Central memory CD4-positive, alpha-beta T cell (primary cell): Measurements from ENCODE around the gene FYB1.
A peak's percentile ranks its signal among the peaks of the same experiment; 100 is the strongest.
"Not testable (repeated sequence)": the region's sequence is repeated elsewhere in the genome, so short reads cannot be mapped to it uniquely, and the experiment has no call there.

Source experiments
- DNase-seq: peaks from one replicate; pipeline ENCODE4 v3.0.0; 2022

The FYB1 gene

DNA sequence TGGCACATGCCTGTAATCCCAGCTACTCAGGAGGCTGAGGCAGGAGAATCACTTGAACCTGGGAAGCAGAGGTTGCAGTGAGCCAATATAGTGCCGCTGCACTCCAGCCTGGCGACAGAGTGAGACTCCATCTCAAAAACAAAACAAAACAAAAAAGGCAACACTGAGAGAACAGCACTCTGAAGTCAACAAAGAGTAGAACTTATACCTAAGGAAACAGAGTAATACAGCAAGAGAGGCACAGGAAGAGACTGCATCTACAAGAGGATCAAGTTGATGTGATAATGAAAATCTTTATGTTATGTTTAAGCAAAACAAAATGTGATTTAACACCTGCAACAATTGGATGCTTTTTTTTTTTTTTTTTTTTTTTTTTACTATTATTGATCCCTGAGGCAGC lies 33.1 kb downstream of the FYB1 start:
- DNase-seq, result peak; percentile 42

DNA sequence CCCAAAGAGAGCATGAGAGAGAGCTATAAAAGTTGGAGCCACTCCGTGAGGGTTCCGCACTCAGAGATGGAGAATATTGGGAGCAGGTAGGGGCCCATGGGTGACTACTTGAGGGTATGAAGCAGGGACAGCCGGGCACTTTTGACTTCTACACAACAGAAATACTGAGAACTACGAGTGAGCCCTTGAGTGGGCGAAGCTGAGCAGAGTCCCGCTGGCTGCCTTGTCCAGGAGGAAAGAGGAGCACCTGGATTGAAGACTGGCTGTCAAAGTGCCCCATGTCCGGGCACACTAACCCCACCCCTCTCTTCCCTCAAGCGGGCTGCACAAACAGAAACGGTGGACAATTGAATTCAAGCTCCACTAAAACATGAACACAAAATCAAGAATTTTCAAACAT lies 33.6 kb downstream of the FYB1 start:
- DNase-seq, result no peak

DNA sequence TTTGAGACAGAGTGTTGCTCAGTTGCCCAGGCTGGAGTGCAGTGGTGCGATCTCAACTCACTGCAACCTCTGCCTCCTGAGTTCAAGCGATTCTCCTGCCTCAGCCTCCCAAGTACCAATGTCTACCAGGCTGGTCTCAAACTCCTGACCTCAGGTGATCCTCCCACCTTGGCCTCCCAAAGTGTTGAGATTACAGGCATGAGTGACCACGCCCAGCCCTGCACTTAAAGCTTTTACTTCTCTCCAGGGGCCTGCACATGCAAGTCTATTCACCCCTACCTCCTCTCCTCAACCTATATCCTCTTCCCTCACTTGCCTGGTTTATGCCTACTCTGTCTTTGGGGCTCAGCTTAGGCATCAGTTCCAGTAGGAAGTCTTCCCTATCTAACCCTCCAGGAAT lies 39.8 kb downstream of the FYB1 start:
- DNase-seq, result not testable (repeated sequence)

DNA sequence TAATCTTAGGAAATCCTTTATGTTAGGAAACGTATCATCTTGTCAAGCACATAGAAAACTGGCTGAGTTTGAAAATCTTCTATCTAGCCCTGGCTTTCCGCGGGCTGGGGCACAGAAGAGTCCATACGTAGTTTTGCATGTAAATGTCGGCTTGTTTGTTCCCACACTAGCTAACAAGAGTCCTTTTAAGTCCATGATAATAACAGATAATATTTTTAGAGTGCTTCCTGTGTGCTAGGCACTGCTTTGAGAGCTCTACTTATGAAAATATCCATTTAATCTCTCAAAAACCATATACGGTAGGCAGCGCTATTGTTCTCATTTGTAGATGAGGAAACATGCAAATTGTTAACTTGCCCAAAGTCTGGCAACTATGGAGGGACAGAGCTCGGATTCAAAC lies 40.5 kb downstream of the FYB1 start:
- peak; percentile 74 for DNase-seq

DNA sequence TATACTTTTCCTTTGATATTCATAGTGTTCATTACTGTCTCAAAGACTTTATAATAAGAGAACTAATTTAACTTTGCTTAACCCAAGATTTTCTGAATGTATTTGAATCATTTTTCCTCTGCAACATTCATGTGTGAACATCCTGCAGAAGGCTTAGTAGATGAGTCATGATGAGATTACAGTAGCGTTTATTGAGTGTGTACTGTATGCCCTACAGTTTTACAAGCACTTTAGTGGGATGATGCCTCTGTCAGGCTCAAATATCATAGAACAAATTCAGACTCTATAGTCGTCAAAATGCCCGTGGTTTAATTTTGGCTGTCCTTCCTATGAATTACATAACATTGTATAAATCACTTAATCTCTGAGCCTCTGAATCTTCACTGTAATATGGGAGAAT lies 41.2 kb downstream of the FYB1 start:
- no peak for DNase-seq

DNA sequence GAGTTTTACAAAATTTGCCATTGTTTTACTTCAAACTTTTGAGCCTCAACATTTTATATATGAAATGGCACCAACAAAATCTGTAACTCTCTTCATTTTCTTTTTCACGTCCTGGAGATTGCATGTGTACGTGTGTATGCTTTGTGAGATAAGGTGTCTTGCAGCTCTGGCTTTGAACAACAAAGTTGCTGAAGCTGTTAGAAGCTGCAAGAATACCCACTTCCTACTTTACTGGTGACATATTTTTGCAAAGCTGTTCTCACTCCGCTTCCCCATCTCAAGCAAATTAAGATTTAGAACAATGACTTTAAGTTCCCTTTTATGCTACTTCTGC lies 41.8 kb downstream of the FYB1 start:
- DNase-seq, result peak; percentile 73

DNA sequence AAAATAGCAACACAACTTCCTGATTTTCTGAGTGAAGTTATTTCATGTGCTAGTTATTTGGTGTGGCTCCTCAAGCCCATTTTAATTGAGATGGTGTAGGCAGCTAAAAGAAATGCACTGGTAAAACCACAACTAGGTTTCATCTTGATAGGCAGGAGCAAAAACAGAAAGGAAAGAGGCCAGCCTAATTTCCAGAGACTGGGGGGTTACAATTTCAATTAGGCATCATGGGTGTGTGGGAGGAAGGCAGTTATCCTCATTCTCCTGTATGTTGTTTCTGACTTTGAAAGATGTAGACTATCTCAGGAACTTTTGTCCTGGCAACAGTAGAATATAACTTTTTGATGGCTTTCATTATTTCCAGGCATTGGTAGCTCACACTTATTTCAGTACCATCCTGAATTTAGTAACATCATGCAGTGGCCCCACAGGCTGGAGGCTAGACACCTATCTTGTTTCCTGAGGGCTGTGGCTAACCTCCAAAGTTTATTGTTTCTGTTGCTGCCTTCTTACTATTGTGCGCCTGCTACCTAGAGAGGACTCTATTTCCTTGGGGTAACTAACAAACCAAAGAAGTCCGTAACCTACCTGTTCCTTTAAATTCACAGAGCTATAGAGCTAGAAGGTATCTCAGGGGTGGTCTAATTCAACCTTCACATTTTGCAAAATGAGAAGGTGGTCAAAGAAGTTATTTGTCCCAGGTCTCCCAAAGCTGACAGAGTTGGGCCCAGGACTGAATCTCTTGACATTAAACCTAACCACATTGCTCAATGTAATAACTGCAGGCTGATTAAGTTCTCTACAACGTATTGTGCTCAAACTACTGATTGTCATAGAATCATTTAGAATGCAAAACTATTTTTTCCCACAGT lies 42.4 kb downstream of the FYB1 start:
- DNase-seq, result peak; percentile 78

DNA sequence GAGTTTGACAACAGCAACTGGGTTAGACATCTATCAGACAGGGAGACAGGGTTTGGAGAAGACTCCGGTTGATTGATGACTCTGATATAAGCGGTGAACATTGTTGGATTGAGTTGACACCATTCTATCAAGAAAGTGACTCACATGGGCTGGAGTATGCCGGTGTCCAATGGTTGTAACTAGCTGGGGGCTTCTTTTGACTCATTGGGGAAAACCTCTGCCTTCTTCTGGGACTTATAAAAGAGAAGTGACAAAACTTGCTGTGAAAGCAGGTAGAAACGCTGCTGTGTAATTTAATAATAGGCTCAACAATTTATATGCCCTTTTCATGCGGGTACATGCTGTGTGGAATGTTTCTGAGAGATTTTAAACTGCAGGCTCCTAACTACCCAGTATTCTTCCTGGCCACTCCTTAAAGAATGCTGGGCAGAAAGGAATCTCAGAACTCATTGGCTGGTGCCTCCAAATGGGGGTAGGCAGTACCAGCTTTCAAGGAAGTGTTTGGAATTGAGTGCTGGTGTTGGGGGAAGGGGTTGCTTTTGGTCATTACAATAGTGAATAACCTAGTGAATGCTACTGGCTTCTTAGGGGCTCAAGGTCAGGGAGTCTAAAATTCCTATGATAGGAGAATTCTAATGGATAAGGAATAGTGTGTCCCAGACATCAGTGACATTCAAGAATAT lies 43.9 kb downstream of the FYB1 start:
- DNase-seq, result no peak

DNA sequence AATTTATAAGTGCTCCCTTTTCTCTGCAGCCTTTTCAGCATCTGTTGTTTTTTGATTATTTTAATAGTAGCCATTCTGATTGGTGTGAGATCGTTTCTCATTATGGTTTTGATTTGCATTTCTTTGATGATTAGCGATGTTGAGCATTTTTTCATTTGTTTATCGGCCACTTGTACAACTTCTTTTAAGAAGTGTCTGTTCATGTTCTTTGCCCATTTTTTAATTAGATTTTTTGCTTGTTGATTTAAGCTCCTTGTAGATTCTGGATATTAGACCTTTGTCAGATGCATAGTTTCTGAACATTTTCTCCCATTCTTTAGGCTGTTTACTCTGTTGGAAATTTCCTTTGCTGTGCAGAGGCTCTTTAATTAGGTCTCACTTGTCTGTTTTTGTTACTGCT lies 46.3 kb downstream of the FYB1 start:
- DNase-seq, result no peak

DNA sequence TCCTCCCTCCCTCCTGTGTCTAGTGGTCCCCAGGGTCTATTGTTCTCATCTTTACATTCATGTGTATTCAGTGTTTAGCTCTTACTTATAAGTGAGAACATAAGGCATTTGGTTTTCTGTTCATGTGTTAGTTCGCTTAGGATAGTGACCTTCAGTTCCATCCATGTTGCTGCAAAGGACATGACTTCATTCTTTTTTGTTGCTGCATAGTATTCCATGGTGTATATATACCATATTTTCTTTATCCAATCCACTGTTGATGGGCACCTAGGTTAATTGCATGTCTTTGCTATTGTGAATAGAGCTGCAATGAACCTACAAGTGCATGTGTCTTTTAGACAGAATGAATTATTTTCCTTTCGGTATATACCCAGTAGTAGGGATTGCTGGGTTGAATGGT lies 46.8 kb downstream of the FYB1 start:
- DNase-seq, result no peak

DNA sequence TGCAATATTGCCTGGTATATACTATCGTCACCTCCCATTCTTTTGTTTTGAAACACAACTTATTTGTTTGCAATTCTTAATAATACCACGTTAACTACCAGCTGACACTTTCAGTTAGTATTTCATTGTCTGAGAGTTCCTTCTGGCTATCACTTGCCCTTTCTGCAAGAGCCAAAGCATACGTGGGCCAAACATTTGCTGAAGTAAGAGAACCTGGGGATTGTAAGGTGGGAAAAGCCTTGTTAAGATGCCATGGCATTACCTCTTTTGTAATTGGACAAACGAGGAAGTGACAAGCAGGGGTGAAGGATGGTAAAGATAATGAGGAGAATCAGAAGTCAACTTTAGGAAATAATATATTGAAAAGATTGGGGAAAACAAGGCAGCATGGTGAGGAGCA lies 47.7 kb downstream of the FYB1 start:
- no peak for DNase-seq

DNA sequence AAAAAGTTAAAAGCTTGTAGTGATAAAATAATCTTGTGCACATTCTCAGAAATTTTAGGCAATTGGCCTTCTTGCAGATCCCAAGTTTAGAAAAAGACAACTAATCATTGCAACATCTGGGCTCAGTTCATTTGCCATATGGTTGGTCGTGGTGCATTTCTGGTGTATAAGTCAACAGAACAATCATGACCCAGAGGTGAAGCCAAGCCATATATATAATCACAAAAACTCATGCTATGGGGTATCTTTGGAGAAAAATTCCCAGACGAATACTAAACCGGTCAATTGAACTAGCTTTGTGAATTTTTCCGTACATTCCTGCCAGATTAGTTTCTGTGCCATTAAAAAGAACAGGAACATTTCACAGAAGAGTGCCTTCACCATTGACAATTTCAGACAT lies 50.3 kb downstream of the FYB1 start:
- no peak for DNase-seq

DNA sequence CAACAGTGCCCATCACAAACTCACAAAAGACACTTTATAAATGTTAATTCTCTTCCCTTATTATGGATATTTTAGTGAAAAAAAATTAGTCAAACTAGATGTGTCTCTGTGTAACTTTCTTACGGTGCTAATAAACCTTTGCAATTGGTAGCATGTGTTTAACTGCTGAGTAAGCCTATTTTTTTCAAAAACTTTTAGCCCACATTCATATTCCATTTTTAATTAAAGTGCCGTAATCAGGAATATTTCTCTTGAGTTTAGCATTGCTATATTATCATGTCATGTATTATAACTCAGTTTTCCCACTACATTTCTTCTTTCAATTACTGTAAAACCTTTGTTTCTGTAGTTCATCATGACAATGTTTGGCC lies 51.4 kb downstream of the FYB1 start:
- no peak for DNase-seq

DNA sequence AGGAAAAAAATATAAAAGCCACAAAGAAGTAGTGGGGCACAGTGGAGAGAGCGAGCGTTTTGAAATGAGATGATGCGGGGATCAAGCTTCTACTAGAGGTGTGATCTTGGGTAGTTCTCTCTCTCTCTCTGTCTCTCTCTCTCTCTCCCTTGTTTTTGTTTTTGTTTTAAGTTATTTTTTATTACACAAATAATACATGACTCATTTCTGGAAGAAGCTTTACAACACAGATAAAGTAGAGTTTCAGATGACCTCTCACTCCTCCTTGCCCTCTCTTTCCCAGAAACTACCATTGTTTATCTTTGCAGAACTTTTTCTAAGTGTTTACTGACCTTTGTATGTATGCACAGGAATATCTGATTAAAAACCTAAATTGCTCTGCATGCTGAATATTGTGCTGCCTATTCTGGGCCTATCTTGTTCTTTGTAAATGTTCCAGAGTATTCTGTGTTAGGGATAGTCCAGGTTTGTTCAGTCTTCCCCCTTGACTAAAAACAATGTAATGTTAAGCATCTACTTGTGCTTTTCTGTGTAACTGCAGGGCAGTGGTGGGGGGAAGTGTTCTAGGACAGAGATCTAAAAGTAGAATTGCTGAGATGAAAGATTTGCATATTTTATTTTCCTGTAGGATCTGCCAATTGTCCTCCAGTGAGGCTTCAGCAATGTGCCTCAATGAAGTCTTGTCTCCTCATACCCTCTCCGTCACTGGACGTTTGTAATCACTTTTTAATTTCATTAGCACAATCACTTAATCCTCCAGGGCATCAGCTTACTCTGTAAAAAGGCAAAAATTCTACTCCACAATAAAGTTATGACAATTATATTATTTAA lies 52.0 kb downstream of the FYB1 start:
- no peak for DNase-seq

DNA sequence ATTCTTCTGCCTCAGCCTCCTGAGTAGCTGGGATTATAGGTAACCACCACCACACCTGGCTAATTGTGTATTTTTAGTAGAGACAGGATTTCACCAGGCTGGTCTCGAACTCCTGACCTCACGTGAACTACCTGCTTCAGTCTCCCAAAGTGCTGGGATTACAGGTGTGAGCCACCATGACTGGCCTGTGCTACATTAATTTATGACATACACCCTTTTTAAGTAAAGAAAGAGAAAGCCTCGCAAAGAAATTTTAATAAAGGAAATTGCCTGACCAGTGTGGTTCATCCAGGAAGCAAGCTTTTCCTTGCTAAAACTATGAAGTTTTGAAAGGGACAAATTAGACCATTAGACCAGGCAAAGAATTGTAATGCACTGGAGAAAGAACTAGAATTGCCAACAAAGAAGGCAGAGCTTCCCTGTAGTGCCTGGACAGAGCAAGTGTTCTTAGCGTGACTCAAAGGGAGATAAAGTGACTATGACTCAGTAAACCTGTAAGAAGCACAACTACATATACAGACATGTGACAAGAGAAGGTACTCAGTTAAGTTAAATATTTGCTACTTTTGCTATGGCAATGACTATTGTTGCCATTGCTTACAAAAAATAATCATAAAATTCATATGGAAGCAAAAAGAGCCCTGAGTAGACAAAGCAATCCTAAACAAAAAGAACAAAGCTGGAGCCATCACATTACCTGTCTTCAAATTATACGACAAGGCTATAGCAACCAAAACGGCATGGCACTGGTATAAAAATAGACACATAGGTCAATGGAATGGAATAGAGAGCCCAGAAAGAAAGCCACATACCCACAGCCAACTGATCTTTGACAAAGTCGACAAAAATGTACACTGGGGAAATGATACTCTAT lies 54.6 kb downstream of the FYB1 start:
- DNase-seq, result peak; percentile 31

DNA sequence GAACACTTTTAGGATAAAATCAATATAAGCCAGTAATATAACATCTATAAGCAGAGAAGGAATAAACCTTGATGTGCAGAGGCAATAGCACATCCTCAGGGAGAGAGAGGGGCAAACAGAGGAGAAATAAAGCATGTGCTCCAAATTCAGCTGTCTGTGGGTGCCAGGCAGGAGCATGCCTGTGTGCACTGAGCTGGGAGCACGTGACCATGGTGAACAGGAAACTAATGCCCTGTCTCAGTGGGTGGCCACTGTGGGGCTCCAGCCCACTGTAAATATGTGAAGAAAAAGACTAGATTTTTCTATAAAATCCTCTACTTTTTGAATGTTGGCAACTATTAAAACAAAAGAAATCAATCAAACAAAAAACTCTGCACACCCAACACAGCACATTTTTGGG lies 55.3 kb downstream of the FYB1 start:
- DNase-seq, result peak; percentile 42

DNA sequence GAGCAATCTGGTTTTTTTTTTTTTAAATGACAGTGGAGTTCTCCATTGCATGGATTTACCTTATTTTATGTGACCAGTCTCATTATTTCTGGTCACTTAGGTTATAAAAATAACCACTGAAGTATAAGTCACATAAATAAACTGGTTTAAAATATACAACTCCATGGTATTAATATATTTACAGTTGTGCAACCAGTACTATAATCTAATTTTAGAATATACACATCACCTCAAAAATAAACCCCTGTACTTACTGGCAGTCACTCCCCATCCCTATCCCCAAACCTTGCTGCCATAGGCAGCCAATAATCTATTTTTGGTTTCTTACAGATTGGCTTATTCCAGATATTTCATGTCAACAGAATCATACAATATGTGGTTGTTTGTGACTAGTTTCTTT lies 57.8 kb downstream of the FYB1 start:
- no peak for DNase-seq

DNA sequence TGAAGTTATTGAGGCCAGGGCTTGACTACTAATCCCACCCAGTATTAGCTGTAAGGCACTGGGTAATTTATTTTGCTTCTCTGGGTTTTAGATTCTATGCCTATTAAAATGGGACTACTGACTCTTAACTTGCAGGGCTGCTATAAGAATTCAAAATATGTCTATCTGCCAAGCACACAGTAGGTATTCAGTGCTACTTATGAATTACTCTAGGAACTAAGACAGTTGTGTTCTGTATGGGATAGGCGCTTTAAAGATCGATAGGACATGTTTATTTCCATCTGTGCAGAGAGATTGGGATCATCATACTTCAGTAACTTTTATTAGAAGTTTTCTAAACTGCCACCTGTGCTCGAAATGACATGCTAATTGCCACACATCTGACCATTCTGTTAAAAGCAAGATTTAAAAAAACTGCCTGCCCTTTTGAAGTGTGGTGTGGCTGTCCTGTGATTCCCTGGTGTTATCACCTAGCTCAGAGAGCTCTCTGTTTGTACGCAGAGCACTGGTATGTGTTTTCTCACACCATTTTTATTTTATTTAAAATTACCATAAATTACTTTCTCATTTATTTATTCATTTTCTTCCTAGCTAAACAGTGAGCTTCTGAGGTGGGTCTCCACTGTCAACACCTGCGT lies 58.7 kb downstream of the FYB1 start:
- no peak for DNase-seq

DNA sequence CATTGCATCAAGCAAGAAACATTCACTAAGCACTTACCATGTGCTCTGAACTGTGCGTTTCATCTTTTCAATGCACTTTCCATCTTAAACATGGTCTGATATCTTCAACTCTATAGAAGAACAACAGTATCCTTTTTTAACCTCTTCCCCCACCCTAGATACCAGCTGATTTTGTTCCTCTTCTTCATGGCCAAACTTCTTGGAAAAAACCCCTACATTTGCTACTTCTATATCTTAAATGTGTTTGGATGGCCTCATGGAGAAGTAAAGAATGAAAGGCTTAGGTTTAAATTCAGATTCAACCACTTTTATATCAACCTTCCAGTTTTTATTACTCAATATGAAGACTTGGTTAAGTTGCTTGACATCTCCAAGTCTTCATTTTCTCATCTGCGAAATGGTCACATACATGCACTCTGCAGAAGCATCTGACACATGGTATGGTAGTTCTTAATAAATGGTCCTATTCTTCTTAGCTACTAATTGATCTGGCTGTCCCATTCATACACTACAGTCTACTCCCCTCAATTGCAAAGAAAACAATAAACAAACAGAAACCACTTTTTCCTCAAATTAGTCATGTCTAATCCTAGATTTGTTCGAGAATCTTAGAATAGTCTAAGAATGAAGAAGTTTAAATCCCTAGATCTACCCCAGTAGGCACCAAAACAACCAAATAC lies 59.4 kb downstream of the FYB1 start:
- DNase-seq, result no peak

DNA sequence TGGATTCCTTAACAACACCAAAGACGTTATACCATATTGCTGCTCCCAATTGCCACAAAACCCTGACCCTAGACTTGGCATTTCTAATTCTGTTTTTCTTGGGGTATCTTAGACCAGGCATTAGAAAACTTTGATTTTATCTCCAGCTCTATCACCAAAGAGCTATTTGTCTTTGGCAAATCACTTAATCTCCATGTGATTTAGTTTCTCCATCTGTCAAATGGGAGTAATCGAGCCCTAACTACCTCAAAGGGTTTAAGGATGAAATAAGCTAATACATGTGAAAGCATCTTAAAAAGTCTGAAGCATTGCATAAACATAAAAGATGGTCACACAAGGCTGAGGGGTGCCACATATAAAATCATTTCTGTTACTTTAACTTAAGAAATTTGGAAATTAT lies 60.6 kb downstream of the FYB1 start:
- no peak for DNase-seq

DNA sequence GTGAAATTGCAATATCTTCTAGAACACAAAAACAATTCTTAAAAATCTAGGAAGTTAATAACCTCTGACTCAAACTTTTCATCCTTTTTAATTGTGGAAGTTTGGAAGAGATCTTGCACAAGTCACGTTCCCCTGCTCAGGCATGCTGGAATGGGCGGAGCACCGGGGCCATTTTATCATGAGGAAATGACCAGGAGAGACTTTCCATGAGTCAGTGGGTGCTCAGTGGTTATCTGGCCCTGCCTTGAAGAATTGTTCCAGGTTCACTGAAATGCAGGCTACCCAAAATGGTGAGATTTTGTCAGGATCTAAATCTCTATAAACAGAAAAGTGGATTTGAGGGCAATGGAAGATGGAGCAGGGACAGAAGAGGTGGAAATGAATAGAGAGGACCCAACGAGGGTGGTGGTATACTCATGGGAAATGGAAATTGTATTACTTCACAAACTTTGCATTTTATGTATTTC lies 61.2 kb downstream of the FYB1 start:
- no peak for DNase-seq

DNA sequence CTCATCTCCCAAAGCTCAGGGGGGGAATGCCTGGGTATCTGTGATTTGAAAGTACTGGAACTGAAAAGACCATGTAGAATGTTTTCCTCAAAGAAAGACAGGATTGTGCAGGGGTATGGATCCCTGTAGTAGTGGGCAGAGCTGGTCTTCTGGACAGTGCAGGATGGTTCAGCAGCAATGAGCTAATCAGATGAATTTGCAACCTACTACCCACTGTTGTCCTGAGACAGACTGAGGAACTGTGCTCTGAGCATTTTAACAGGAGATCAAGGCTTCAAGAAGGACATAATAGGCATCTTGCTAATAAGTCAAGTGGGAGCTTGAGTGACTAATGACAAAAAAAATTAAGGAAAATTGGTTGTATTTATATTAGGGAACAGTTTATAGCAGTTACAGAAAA lies 61.7 kb downstream of the FYB1 start:
- no peak for DNase-seq
